Middle frontal gyrus (tissue), 1 donor: ENCODE data around the gene HOXC4.

ENCODE experiments used
- DNase-seq: peaks from one replicate; pipeline ENCODE4 v3.0.0-alpha.2; 2015; ENCODE audit warnings: low spot score; ENCODE audit errors: extremely low spot score

The HOXC4 gene

GRCh38 chr12:54015018-54015931, 38.4 kb upstream of the HOXC4 start:
- no peak for DNase-seq

- no peak for DNase-seq
Observed at GRCh38 chr12:54016051-54016450, 37.6 kb upstream of the HOXC4 start.

GRCh38 chr12:54016478-54016964, 37.1 kb upstream of the HOXC4 start:
- DNase-seq = no peak

GRCh38 chr12:54017027-54017788, 36.4 kb upstream of the HOXC4 start:
- no peak for DNase-seq

GRCh38 chr12:54017878-54018467, 35.7 kb upstream of the HOXC4 start:
- DNase-seq = no peak

- DNase-seq = no peak
Observed at GRCh38 chr12:54018468-54018984, 35.1 kb upstream of the HOXC4 start.

- DNase-seq = no peak
Observed at GRCh38 chr12:54019091-54019811, 34.4 kb upstream of the HOXC4 start.

GRCh38 chr12:54019924-54020590, 33.6 kb upstream of the HOXC4 start:
- DNase-seq = no peak

- DNase-seq = no peak
Observed at GRCh38 chr12:54020591-54021405, 32.8 kb upstream of the HOXC4 start.

- DNase-seq = no peak
Observed at GRCh38 chr12:54021432-54022013, 32.1 kb upstream of the HOXC4 start.

- DNase-seq = no peak
Observed at GRCh38 chr12:54022960-54023884, 30.4 kb upstream of the HOXC4 start.

GRCh38 chr12:54024127-54024526, 29.5 kb upstream of the HOXC4 start:
- no peak for DNase-seq

- no peak for DNase-seq
Observed at GRCh38 chr12:54024581-54025305, 28.9 kb upstream of the HOXC4 start.

- DNase-seq = no peak
Observed at GRCh38 chr12:54025499-54026405, 27.9 kb upstream of the HOXC4 start.

- DNase-seq = no peak
Observed at GRCh38 chr12:54026640-54027441, 26.8 kb upstream of the HOXC4 start.

GRCh38 chr12:54027442-54027786, 26.2 kb upstream of the HOXC4 start:
- DNase-seq = no peak
